ENCODE data around the gene BPIFB3. TPM values are rescaled to one million over a fixed set of nuclear protein-coding genes. Genes with fewer than 3 reads are reported as not detected.

Gene BPIFB3, protein sequence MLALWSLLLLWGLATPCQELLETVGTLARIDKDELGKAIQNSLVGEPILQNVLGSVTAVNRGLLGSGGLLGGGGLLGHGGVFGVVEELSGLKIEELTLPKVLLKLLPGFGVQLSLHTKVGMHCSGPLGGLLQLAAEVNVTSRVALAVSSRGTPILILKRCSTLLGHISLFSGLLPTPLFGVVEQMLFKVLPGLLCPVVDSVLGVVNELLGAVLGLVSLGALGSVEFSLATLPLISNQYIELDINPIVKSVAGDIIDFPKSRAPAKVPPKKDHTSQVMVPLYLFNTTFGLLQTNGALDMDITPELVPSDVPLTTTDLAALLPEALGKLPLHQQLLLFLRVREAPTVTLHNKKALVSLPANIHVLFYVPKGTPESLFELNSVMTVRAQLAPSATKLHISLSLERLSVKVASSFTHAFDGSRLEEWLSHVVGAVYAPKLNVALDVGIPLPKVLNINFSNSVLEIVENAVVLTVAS
- not detected in 2 replicates for total RNA-seq (2014; rRNA removed; shearing (Covaris generic))

DNA sequence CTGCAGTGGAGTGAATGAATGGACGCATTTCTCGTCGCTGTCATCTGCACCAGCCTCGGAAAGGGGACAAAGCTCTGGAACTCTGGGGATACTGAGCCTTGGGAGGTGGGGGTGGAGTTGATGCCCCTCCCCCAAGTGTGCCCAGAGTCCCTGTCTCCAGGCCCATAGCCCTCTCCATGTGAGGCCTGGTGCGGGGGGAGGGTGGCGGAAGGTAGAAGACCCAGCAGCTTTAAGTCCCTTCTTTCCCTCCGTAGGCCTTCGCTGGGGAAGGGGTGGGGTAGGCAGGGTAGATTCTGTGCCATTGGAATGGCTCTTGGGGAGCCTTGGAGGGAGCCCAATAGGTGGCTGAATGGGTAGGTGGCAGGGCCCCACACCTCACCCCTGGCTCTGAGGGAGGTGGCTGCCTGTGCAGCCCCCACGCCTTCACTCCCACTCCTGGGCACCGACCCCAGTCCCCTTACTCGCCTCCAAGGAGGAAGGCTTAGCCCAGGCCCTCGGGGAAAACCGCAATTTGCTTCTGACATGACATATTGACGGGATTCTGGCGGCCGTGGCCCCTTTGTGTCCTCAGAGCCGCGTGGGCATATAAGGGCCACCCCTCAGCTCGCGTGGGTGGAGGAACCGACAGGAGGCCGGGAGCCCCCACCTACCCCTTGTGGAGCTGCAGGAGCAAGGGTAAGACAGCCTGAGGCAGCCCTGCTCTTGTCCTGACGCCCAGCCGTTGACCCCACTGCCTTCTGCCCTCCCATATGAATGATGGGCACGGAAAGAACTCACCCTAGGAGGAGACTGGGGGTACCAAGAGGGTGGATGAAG, at the start of gene BPIFB3:
TSS of gene BPIFB3 (plus strand) at position 613 of the 816 bp plus-strand sequence. CDS start 1,533 bp downstream, outside the sequence.
- no peak for DNase-seq (ENCODE audit: low read depth)

DNA sequence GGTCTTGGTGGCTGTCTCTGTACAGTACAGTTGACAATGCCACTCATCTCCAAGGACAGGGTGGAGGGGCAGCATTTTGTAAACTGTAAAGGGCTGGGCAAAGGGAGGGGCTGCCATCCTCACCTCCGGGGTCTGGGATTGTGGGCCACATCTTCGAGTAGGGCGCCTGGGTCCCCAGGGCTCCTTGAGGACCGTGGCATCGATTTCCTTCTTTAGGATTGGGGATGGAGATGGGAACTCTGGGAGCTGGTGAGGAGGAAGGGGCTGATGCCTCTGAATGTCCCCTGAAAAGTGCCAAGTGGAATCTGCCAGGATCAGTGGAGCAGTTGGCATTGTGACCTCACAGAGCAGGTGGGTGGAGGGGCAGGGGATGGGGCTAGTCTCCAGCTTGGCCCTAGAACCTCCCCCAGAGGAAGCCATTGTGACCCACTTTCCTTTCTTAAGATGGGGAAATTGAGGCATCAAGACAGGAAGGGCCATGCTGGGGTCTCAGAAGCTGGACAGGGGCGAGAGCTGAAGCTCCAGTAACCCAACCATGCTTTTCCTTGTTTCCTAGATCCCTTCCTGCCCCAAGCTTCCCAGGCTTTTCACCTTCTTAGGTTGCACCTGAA, 49.5 kb upstream of the BPIFB3 start, which contains the start of gene SUN5:
TSS of gene SUN5 (minus strand) at position 293 of the 611 bp plus-strand sequence. CDS start at position 200, 93 bp downstream.
- DNase-seq (ENCODE audit: low read depth), result no peak

DNA sequence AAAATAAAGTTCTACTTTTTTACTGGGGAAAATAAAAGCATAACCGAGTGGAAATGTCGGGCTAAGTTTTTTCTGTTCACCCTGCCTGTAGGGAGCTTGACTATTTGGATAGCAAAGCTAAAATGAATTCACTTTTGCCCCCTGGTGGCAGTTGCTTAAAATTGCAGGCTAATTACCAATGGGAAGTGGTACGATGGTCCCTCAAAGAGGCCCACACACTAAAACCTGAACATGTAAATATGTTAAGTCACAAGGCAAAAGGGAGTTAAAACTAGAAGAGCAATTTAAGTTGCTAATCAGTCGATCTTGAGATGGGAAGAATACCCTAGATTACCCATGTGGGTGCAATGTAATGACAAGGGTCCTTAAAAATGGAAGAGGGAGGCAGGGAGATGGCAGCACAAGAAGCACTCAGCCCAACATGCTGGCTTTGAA, 48.6 kb upstream of the BPIFB3 start:
- DNase-seq (ENCODE audit: low read depth), result no peak

DNA sequence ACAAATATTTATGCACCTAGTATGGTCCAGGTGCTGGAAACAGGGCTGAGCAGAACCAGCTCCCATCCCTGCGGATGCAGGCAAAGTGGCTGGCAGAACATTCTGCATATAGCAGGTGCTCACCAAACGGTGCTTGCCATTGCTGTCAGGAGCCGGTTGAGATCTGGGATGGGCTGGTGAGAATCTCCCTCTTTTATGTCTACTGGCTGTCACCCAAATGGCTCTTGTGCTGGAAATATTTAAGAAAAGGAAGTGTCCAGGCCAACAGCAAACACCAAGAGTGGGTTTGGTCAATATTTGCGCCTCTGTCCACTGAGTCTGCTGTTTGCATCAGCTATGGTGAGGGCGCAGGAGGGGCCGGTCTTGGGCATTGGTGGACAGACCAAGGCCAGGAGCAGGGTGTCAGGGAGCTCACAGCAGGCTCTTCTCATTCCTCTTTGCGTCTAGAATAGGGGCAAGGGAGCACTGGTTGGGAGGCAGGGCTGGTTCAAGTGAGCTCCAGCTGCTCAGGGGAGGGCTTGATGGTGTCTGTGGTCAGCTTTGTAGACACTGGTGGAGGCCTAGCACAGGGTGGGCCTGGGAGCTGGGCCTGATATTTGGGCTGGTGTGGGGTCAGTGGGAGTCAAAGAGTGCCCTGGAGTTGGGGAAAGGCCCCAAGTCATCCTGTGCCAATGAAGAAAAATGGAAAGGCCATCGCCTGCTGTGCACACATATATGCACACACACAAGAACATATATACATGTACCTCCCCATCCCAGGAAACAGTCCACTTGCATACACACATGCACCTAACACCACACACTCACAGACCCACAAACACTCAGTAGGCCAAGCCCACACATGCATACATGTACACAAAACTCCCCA, 47.6 kb upstream of the BPIFB3 start:
- DNase-seq (ENCODE audit: low read depth), result no peak

DNA sequence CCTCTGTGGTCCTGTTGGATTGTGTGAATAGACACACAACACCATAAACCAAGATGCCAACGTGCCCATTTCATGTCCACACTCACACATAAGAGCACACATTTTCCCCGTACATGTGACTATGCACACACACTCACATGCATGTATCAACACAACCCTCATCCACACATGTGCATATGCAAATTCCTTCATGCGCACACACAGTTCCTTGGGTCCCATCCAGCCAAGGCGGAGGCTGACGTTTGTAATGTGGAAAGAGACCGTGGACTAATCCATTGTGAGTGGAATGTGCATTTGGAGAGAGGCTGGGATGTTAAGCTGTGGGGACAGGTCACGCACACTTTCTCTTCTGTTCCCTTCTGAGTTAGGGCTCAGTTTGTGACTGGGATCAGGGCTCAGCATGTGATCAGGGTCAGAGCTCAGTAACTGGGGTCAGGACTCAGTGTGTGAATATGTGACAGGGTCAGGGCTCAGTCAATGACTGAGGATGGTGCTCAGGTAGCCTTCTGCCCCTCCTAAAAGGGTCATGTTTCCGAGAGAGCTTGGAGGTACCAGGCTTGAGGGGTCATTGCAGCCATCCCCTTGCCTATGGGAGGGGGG, 46.8 kb upstream of the BPIFB3 start:
- DNase-seq (ENCODE audit: low read depth), result no peak

DNA sequence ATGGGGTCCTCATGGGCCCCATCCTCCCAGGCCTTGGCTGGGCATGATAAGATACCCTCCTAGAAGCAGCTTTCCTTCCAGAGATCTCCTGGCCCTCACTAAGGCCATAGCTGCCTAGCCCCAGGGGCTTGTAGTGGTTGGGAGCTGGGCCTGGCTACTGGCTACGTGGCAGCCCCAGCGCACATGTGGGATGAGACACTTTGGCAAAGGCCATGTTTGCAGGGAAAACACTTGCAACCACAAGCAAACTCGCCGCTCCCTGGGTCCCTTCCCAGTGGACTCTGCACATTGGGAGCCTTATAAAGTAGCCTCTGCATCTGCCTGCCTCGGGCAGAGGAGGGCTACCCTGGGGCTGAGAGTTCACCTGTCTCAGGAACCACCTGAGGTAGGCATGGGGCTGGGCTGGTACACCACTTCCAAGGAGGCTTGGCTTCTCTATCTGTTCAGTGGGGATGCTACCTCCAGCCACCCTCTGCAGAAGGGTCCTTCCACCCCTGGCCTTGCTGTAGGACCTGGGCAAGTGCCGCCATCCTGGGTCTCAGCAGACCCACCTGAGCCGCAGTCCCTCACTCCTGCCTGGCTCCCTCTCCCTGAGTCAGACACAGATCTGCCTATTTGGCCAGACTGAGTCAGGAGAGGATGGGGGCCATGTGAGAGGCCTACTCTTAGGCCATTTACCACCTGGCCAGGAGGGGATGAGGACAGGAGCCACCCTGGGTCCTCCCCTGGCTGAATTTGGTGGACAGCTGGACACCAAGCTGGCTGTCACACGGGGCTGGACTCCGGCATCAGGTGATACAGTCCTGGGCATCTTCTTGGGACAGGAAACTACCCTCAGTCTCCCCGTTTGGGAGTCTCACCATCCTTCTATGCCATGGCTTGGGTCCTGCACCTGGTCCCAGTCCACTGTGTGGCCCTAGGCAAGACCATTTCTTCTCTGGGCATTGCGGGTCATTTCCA, 46.0 kb upstream of the BPIFB3 start, which contains the start of gene BPIFB2:
TSS of gene BPIFB2 (plus strand) at position 329 of the 960 bp plus-strand sequence. CDS start 871 bp downstream, outside the sequence.
- DNase-seq (ENCODE audit: low read depth), result no peak

DNA sequence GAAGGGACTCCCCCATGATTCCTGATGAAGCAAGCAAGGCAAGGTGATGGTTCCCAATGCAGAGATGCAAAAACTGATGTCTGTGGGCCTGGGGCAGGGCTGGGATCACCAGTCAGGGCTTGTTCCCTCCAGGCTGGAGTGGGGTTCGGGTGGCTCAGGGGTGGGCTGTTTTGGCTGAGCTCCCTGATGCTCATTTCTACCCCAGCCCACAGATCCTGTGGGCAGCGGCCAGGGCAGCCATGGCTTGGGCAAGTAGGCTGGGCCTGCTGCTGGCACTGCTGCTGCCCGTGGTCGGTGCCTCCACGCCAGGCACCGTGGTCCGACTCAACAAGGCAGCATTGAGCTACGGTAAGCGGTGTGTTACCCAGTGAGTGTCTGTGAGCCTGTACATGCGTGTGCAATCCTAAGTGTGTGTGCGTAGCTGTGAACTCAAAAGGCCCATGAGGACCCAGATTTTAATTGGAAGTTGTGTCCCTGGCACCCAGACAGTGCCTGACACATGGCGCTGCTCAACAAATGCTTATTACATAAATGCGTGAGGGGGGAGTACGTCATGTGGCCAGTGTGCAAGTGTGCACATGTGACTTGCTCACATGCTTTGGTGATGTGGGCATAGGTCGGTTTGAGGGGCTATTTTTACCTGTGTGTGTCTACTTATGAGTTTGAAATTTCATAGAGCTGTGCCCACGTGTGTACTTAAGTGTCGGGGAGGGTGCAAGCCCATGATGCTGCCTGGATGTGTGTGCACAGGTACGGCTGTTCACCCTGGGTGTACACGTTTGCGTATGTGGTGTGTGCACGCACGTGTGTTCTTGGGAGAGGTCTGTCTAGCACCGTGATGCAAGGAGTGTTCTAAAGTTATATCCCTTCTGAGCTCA, 45.1 kb upstream of the BPIFB3 start:
- DNase-seq (ENCODE audit: low read depth), result no peak

DNA sequence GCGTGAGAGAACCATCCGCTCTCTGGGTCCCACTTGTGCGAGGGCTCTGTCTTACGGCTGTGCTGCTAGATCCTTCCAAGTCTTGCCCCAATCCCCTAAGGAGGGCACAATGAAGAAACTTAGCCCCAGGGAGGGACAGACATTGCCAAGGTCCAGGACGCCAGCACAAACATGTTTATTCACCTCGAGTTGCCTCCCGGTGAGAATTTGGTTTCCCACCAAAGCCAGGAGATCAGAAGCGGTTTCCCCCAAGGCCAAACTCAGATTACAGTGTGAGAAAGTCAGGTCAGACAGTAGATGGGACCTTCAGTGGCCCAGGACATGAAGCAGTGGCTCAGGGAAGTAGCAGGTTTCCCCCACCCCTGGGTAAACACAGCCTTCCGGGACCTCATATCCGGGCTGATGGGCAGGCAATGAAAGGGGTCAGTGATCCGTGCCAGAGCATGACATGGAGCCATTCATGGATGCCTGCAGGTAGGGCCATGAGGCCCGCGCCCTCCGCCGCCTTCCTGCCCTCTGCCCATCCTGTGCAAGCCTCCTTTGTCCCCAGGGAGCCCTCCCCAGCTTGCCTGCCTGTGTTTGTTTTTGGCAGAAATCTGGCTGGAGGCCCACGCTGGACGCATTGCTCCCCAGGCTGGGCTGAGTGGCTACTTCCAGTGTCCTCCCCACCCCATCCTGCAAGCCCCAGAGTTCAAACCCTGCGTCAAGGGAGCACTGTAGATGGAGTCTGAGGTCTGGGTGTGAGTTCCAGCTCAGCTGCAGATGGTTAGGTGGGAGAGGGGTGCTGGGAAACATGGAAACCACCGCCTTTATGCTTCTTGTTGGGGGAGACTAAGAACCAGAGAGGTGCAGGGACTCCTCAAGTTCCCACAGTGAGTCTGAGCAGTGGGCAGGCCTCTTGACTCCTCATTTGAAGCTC, 44.2 kb upstream of the BPIFB3 start:
- DNase-seq (ENCODE audit: low read depth), result no peak

DNA sequence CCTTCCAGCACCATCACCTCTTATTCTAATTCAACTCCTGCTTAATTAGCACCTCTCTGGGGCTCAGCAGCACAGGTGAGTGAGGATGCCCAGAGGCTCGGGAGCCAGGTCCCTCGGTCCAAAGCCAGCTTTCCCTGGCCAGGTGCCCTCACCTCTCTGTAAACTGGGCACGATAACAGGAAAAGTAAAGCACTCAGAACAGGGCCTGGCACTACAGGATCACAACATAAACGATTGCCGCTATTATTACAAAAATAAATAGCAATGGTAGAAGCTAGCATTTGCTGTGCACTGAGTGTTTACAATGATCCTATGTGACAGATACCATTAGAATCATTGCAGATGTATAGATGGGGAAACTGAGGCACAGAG, 43.6 kb upstream of the BPIFB3 start:
- no peak for DNase-seq (ENCODE audit: low read depth)

DNA sequence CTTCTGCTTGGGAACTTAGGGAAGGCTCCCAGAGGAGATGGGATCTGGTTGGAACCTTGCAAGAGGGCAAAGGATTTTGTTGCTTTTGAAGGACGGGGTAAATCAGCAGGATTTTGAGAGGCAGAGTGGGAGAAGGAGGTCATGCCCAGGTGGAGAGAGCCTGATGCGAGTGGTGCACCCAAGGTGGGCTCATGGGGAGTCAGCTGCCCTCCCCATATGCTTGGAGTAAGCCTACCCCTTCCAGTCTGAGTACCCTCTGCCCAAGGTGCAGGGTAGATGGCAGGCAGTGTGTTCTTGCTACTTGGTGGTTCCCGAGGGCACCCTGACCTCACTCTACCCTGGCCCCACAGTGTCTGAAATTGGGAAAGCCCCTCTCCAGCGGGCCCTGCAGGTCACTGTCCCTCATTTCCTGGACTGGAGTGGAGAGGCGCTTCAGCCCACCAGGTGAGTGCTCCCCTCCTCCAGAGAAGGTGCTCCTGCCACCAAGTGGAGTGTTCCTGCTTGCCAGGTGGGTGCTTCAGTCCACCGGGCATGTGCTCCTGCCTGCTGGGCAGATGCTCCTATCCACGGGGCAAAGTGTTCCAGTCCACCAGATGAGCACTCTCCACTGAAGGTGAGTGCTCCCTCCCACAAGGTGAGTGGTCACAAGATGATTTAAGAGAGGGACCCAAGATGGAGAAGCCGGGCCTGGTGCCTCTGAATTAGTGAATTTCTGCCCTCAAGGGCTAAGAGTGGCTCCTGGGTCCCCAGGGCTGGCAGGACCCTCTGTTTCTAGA, 42.8 kb upstream of the BPIFB3 start:
- no peak for DNase-seq (ENCODE audit: low read depth)

DNA sequence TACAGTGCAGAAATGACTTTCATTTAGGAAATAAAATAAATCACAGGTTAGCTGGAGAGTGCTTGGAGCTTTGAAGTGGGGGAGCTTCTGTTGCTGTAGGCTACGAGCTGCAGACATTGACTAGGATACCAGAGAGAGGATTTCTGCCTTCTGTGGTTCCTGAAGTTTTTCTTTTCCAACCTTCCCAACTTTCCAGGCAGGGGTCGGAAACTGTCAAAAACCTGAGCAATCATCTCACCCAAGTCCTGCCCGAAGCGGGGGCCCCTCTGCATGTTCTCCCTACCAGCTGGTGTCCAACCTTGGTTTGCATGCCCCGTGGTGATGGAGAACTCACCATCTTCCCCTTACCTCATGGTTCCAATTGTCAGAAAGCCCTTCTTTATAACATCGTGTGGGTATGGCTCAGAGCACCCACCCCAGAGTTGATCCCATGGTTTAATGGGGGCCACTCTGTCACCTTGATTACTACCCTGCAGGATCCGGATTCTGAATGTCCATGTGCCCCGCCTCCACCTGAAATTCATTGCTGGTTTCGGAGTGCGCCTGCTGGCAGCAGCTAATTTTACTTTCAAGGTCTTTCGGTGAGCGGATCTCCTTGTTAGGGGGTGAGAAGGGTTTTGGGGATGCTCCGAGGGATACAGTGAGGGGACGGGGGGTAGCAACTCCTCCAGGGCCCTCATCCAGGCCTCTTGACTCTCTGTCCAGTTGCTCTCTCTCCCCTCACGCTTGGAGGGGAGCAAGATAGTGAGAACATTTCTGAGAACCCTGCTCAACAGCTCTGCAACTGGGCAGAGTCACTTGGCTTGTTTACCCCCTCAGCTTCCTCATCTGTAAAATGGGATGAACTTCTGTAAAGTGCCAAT, 41.1 kb upstream of the BPIFB3 start:
- no peak for DNase-seq (ENCODE audit: low read depth)

DNA sequence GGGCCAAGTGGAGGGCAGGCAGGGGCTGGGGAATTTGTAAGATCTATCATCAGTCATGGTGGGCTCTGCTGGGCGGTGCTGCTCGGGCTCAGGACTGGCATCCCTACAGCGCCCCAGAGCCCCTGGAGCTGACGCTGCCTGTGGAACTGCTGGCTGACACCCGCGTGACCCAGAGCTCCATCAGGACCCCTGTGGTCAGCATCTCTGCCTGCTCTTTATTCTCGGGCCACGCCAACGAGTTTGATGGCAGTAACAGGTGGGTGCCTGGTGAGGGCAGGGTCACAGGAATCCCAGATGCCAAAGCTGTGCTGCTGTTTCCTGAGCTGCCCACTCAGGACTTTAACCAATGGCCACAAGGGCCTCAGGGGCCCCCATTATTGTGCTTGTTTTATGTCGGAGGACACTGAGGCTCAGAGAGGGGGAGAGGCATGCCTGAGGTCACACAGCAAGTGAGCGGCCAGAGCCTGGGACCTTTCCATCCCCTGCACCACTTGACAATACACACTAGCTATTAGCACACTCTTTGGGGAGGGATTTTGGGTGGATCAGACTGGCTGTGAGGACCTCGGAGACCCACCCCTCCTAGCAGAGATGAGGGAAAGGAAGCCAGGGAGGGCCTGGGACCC, 39.9 kb upstream of the BPIFB3 start:
- DNase-seq (ENCODE audit: low read depth), result no peak

DNA sequence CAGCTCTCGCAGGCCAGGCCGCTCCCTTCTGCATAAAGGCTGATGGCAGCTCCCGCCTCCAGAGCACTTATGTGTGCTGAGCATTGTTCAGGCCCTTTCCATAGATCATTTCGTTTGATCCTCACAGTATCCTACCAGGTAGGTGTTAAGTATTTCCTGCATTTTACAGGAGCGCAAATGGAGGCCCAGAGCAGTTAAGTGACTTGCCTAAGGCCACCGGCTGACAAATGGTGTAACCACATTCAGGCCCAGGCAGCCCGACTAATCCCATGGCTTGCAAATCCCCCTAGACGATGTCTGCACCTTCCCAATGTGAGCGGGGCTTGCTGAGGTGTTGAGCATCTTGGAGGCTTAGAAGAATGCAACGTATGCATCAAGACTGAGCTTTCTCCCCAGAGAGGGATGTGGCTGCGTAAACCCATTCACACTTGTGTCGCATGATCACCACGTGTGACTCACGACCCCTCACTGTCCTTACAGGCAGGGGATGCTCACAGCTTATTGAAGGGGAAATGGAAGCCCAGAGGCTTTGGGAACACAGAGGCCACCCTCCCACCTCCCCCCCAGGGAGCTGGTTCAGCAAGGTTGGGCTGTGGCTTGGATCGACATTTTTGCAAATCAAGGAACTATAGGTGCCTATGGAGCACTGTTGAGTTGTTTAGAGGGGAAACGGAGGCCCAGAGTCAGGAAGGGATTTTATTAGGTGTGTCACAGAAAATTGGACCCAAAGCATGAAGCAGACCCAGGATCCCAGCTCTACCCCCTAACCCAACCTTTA, 39.2 kb upstream of the BPIFB3 start:
- no peak for DNase-seq (ENCODE audit: low read depth)

DNA sequence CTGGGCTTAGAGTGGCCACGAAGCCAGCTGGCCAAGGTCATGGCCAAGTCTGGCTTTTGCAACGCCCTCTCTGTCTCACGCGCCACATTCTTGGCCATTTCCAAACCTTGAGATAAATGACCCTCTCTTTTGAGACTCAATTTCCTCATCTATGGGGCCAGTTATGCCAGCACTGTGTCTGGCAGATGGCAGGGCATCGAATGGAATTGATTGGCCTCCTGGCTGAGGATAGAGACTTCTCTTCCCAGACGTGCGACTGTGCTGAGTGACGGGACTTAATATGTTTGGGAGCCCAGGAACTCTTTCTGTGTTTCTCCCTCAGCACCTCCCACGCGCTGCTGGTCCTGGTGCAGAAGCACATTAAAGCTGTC, 38.6 kb upstream of the BPIFB3 start:
- DNase-seq (ENCODE audit: low read depth), result no peak

All from Daoy (cell line).